CD8-positive, alpha-beta memory T cell (primary cell): ENCODE measurements around the gene WNK1. TPM values are rescaled to one million over a fixed set of nuclear protein-coding genes. Genes with fewer than 3 reads are reported as not detected.
"Not testable (repeated sequence)": the region's sequence is repeated elsewhere in the genome, so short reads cannot be mapped to it uniquely, and the experiment has no call there.

Experiments
- CTCF ChIA-PET: fragments of 350-600 bp; sonication (Branson Sonifier 250); formaldehyde crosslinking; loops from one replicate; lab custom pipeline; 2021; ENCODE audit warnings: antibody characterized with exemption; lab: Charles Lee
- POLR2A ChIA-PET: fragments of 350-600 bp; sonication (Branson Sonifier 250); formaldehyde crosslinking; loops from one replicate; lab custom pipeline; 2021; ENCODE audit warnings: antibody characterized with exemption; lab: Charles Lee
- DNase-seq, 5 donors: peaks; one replicate each; pipeline versions ENCODE4 v3.0.0 to v3.0.0-alpha.2; 2020 to 2022; ENCODE audit warnings: mixed read lengths in 1 of 5
- H3K27ac ChIP-seq: one replicate; pipeline ENCODE4 v1.7.0; 2013; ENCODE audit warnings: low read depth, mild to moderate bottlenecking, low read length, moderate library complexity
- H3K27me3 ChIP-seq: 2 replicates; pipeline ENCODE4 v1.7.0; 2013; ENCODE audit warnings: low read length, mild to moderate bottlenecking; ENCODE audit not compliant: insufficient read depth, poor library complexity, severe bottlenecking
- H3K36me3 ChIP-seq: 2 replicates; pipeline ENCODE4 v1.7.0; 2013; ENCODE audit warnings: mild to moderate bottlenecking, low read length, moderate library complexity; ENCODE audit not compliant: insufficient read depth
- H3K4me1 ChIP-seq: 2 replicates; pipeline ENCODE4 v1.7.0; 2013; ENCODE audit warnings: mild to moderate bottlenecking, low read length, moderate library complexity; ENCODE audit not compliant: insufficient read depth
- H3K4me3 ChIP-seq: 2 replicates; pipeline ENCODE4 v1.7.0; 2013; ENCODE audit warnings: mild to moderate bottlenecking, low read length
- H3K9me3 ChIP-seq: 2 replicates; pipeline ENCODE4 v1.7.0; 2013; ENCODE audit warnings: mild to moderate bottlenecking, low read length
- H3K27ac Mint-ChIP-seq, 8 donors: one replicate each; pipeline ENCODE4 v1.8.0; 2020 to 2021; ENCODE audit warnings: mixed read lengths in 8 of 8, mild to moderate bottlenecking in 6 of 8, inconsistent platforms in 3 of 8, moderate library complexity in 3 of 8
- H3K27me3 Mint-ChIP-seq, 2 donors: one replicate each; pipeline ENCODE4 v1.8.0; 2020 to 2021; ENCODE audit warnings: mixed read lengths in 2 of 2, mild to moderate bottlenecking in 1 of 2, moderate library complexity in 1 of 2
- H3K36me3 Mint-ChIP-seq, 3 donors: one replicate each; pipeline ENCODE4 v1.8.0; 2020 to 2021; ENCODE audit warnings: mixed read lengths in 3 of 3, inconsistent platforms in 1 of 3, mild to moderate bottlenecking in 1 of 3
- H3K4me1 Mint-ChIP-seq, 3 donors: one replicate each; pipeline ENCODE4 v1.8.0; 2020 to 2021; ENCODE audit warnings: mixed read lengths in 3 of 3, inconsistent platforms in 1 of 3, mild to moderate bottlenecking in 1 of 3
- H3K4me3 Mint-ChIP-seq, 7 donors: one replicate each; pipeline ENCODE4 v1.8.0; 2020 to 2021; ENCODE audit warnings: mixed read lengths in 7 of 7, mild to moderate bottlenecking in 6 of 7, moderate library complexity in 4 of 7, inconsistent platforms in 2 of 7
- H3K9me3 Mint-ChIP-seq, 5 donors: one replicate each; pipeline ENCODE4 v1.8.0; 2020 to 2022; ENCODE audit warnings: mixed read lengths in 5 of 5, mild to moderate bottlenecking in 3 of 5, moderate library complexity in 2 of 5, inconsistent platforms in 1 of 5
- polyA plus RNA-seq: library from polyadenylated mRNA; unstranded; fragments of 300-500 nt; fragmentation: Illumina TruSeq; gene quantifications from one replicate; pipeline ENCODE4 v1.2.3, GENCODE V29; 2021
- total RNA-seq, 2 experiments: library from RNA; stranded (reverse); gene quantifications; one replicate each; pipeline ENCODE4 v1.2.3, GENCODE V29; 2021

Gene WNK1
- total RNA-seq (100 to 1,000 TPM; 174 to 176 TPM), polyA plus RNA-seq (47.4 TPM)

- POLR2A ChIA-PET: interaction anchor here (1.2 to 5.2 kb wide), 8 partner anchors 59 to 176 kb away, joined by 4 to 39 read pairs (median 9); no protein-coding TSS in a partner anchor
- Mint-ChIP-seq H3K36me3 (peaks cover 0 to 28% (median 0%) of the 10 kb centered on the region in 3 donors), H3K9me3 (no peaks in the 10 kb centered on the region), H3K4me1 (peaks cover 20 to 30% (median 23%) of the 10 kb centered on the region in 3 donors), H3K4me3 (peak within 1 kb of the TSS; percentile 93 to 99 (median 96)), H3K27ac (peak within 1 kb of the TSS; percentile 83 to 98 (median 92)), H3K27me3 (no peaks in the 10 kb centered on the region)
- no peaks in the 10 kb centered on the region for H3K27me3 ChIP-seq
- peak within 1 kb of the TSS; percentile 71 for H3K27ac ChIP-seq
- CTCF ChIA-PET: interaction anchor here (1.1 to 6.1 kb wide), 26 partner anchors 9 to 198 kb away, joined by 3 to 66 read pairs (median 12); partner anchors contain the start of genes NINJ2 and RAD52
- no peaks in the 10 kb centered on the region for H3K9me3 ChIP-seq
- peaks cover 24% of the 10 kb centered on the region for H3K4me1 ChIP-seq
- no peaks in the 10 kb centered on the region for H3K36me3 ChIP-seq
- DNase-seq: peak; percentile 96 to 98 (median 96)
- peak within 1 kb of the TSS; percentile 80 for H3K4me3 ChIP-seq
Observed at GRCh38 chr12:751999-752694, at the start of gene WNK1. Gene WNK1, plus strand, starts transcription at chr12:752579. Its CDS starts 987 bp downstream, at chr12:753566.

- POLR2A ChIA-PET: no interaction called here
- no peaks in the 10 kb centered on the region for H3K4me1 ChIP-seq
- Mint-ChIP-seq H3K36me3 (no peaks in the 10 kb centered on the region), H3K9me3 (no peaks in the 10 kb centered on the region), H3K27me3 (no peaks in the 10 kb centered on the region), H3K27ac (peak overlapping the region in 1 of 8 donors; percentile 90), H3K4me1 (peaks cover 0 to 5% (median 4%) of the 10 kb centered on the region in 3 donors), H3K4me3 (no peak overlapping the region)
- CTCF ChIA-PET: interaction anchor here (1.0 kb wide), 1 partner anchor 12 kb away, joined by 3 read pairs; no protein-coding TSS in a partner anchor
- no peak overlapping the region for H3K4me3 ChIP-seq
- DNase-seq: no peak
- no peaks in the 10 kb centered on the region for H3K36me3 ChIP-seq
- no peaks in the 10 kb centered on the region for H3K27me3 ChIP-seq
- no peaks in the 10 kb centered on the region for H3K9me3 ChIP-seq
- H3K27ac ChIP-seq: no peak overlapping the region
Observed at GRCh38 chr12:704516-705242, 47.7 kb upstream of the WNK1 start.

- H3K9me3 Mint-ChIP-seq: not testable (repeated sequence)
Observed at GRCh38 chr12:708084-708483, 44.3 kb upstream of the WNK1 start.

GRCh38 chr12:709455-710020 lies 42.8 kb upstream of the WNK1 start:
- DNase-seq: no peak
- Mint-ChIP-seq H3K4me1 (no peaks in the 10 kb centered on the region), H3K27ac (no peak overlapping the region), H3K9me3 (no peaks in the 10 kb centered on the region), H3K4me3 (no peak overlapping the region), H3K36me3 (no peaks in the 10 kb centered on the region), H3K27me3 (no peaks in the 10 kb centered on the region)
- Histone ChIP-seq H3K9me3 (no peaks in the 10 kb centered on the region), H3K4me1 (no peaks in the 10 kb centered on the region), H3K4me3 (no peak overlapping the region), H3K27me3 (no peaks in the 10 kb centered on the region), H3K27ac (no peak overlapping the region), H3K36me3 (no peaks in the 10 kb centered on the region)
- POLR2A ChIA-PET: interaction anchor here (0.6 kb wide), 1 partner anchor 23 kb away, joined by 14 read pairs; no protein-coding TSS in a partner anchor
- CTCF ChIA-PET: interaction anchor here (0.7 to 1.4 kb wide), 2 partner anchors 9 to 24 kb away, joined by 3 read pairs; no protein-coding TSS in a partner anchor

More at GRCh38 chr12:708084-708483, 44.3 kb upstream of the WNK1 start:
- H3K4me1 ChIP-seq, H3K4me3 ChIP-seq, POLR2A ChIA-PET, H3K27me3 Mint-ChIP-seq, H3K36me3 ChIP-seq, H3K27ac Mint-ChIP-seq, CTCF ChIA-PET, H3K27ac ChIP-seq, H3K4me3 Mint-ChIP-seq, H3K27me3 ChIP-seq, H3K36me3 Mint-ChIP-seq, H3K9me3 ChIP-seq, H3K4me1 Mint-ChIP-seq, DNase-seq: not testable (repeated sequence)

- Mint-ChIP-seq H3K9me3 (no peaks in the 10 kb centered on the region), H3K27me3 (no peaks in the 10 kb centered on the region)
- POLR2A ChIA-PET: no interaction called here
Observed at GRCh38 chr12:712172-712863, 40.1 kb upstream of the WNK1 start.

GRCh38 chr12:713281-713875 lies 39.0 kb upstream of the WNK1 start:
- Histone ChIP-seq H3K27ac (no peak overlapping the region), H3K9me3 (no peaks in the 10 kb centered on the region), H3K4me1 (no peaks in the 10 kb centered on the region), H3K36me3 (no peaks in the 10 kb centered on the region), H3K27me3 (no peaks in the 10 kb centered on the region), H3K4me3 (no peak overlapping the region)
- DNase-seq: no peak
- no peaks in the 10 kb centered on the region for H3K27me3 Mint-ChIP-seq
- H3K4me1 Mint-ChIP-seq: peaks cover 0 to 6% (median 0%) of the 10 kb centered on the region in 3 donors
- no peaks in the 10 kb centered on the region for H3K36me3 Mint-ChIP-seq
- H3K4me3 Mint-ChIP-seq: no peak overlapping the region
- H3K9me3 Mint-ChIP-seq: no peaks in the 10 kb centered on the region
- POLR2A ChIA-PET: no interaction called here
- CTCF ChIA-PET: no interaction called here
- H3K27ac Mint-ChIP-seq: peak overlapping the region in 1 of 8 donors; percentile 21

More at GRCh38 chr12:712172-712863, 40.1 kb upstream of the WNK1 start:
- DNase-seq: no peak
- Histone ChIP-seq H3K9me3 (no peaks in the 10 kb centered on the region), H3K27ac (no peak overlapping the region), H3K36me3 (no peaks in the 10 kb centered on the region), H3K27me3 (no peaks in the 10 kb centered on the region), H3K4me3 (no peak overlapping the region), H3K4me1 (no peaks in the 10 kb centered on the region)
- Mint-ChIP-seq H3K4me3 (no peak overlapping the region), H3K27ac (peak overlapping the region in 1 of 8 donors; percentile 41), H3K36me3 (no peaks in the 10 kb centered on the region), H3K4me1 (peaks cover 0 to 6% (median 0%) of the 10 kb centered on the region in 3 donors)
- CTCF ChIA-PET: no interaction called here

- no peak for DNase-seq
- H3K4me1 ChIP-seq: peaks cover 5% of the 10 kb centered on the region
- H3K9me3 Mint-ChIP-seq: no peaks in the 10 kb centered on the region
- POLR2A ChIA-PET: no interaction called here
- H3K9me3 ChIP-seq: no peaks in the 10 kb centered on the region
- H3K4me1 Mint-ChIP-seq: peaks cover 4 to 18% (median 10%) of the 10 kb centered on the region in 3 donors
- H3K36me3 Mint-ChIP-seq: peaks cover 0 to 4% (median 2%) of the 10 kb centered on the region in 3 donors
- H3K27ac ChIP-seq: no peak overlapping the region
- CTCF ChIA-PET: no interaction called here
- no peaks in the 10 kb centered on the region for H3K36me3 ChIP-seq
- H3K27ac Mint-ChIP-seq: no peak overlapping the region
- H3K27me3 ChIP-seq: no peaks in the 10 kb centered on the region
- no peak overlapping the region for H3K4me3 ChIP-seq
- H3K27me3 Mint-ChIP-seq: no peaks in the 10 kb centered on the region
- H3K4me3 Mint-ChIP-seq: no peak overlapping the region
Observed at GRCh38 chr12:716506-716905, 35.9 kb upstream of the WNK1 start.
